ENCODE measurements around the gene DAB1. TPM values are rescaled to one million over a fixed set of nuclear protein-coding genes. Genes with fewer than 3 reads are reported as not detected.

The DAB1 gene
- total RNA-seq, 4 donors from 2014 or later, result 0.48 to 1.2 TPM; not detected in 2

DNA sequence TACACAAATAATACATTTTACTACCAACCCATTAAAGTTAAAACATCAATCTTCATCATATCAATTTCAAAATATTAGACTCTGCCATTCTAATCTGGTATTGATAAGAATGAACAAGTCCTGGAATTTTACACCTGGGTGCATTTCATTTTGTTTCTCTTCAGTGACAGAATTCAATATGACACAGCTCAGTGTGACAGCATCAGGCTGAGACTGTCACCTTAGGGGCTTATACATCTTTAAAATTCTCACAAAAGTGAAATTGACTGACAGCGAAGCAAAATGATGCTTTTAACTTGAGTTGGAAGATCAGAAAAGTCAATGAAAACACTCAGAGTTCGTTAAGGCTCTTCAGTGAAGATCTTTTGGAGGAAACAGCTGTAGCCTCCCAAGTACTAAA is 213.0 kb downstream of the DAB1 start:
- Histone ChIP-seq H3K4me3 (no peak overlapping the region), H3K4me1 (no peaks in the 10 kb centered on the region), H3K36me3 (no peaks in the 10 kb centered on the region), H3K27ac (no peak overlapping the region), H3K9me3 (no peaks in the 10 kb centered on the region), H3K27me3 (no peaks in the 10 kb centered on the region)
- TF ChIP-seq POLR2AphosphoS5 (IDR thresholded peaks at IDR 0.05) (no peak), EP300 (IDR thresholded peaks at IDR 0.05; ENCODE audit: low read depth) (no peak), POLR2A (IDR thresholded peaks at IDR 0.05) (no peak)
- TF ChIP-seq, protein P1, sequence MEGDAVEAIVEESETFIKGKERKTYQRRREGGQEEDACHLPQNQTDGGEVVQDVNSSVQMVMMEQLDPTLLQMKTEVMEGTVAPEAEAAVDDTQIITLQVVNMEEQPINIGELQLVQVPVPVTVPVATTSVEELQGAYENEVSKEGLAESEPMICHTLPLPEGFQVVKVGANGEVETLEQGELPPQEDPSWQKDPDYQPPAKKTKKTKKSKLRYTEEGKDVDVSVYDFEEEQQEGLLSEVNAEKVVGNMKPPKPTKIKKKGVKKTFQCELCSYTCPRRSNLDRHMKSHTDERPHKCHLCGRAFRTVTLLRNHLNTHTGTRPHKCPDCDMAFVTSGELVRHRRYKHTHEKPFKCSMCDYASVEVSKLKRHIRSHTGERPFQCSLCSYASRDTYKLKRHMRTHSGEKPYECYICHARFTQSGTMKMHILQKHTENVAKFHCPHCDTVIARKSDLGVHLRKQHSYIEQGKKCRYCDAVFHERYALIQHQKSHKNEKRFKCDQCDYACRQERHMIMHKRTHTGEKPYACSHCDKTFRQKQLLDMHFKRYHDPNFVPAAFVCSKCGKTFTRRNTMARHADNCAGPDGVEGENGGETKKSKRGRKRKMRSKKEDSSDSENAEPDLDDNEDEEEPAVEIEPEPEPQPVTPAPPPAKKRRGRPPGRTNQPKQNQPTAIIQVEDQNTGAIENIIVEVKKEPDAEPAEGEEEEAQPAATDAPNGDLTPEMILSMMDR (IDR thresholded peaks at IDR 0.05), result no peak
- no peak for DNase-seq
- 70 to 78% methylated on average over 2 of the region's 2 CpGs for WGBS, 2 donors (ENCODE audit: low coverage in 1 of 2)
- intact Hi-C loops (cut with DNase I; ENCODE audit: low total_unique reads), result no loop called here
- in situ Hi-C loops (cut with MboI; ENCODE audit: low pct_ligation_motif_present in 1 of 4, low pct_unique_long_range_greater_than_20kb in 1 of 4, low sequenced_read_pairs in 3 of 4), result no loop called here

DNA sequence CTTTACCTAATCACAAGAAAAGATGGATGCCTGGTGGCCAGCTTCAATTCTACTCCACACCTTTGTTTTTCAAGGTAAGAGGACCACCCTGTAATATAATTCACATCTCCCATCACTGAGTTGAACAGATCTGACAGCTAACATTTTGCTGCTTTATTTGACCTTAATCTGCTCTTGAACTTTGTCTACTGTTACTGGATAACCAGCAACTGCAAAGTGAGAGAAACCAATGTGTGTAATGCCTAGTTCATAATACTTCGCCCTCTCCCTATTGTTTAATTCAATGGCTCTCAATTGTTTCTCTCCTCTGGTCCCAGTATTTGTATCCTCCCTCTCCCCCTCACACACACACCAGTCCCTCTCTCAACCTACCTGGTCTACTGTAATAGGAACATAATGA is 214.4 kb downstream of the DAB1 start:
- in situ Hi-C loops (cut with MboI; ENCODE audit: low pct_ligation_motif_present in 1 of 4, low pct_unique_long_range_greater_than_20kb in 1 of 4, low sequenced_read_pairs in 3 of 4), result no loop called here
- H3K4me1 ChIP-seq, result no peaks in the 10 kb centered on the region
- H3K36me3 ChIP-seq, result no peaks in the 10 kb centered on the region
- no peak overlapping the region for H3K27ac ChIP-seq
- no peak for DNase-seq
- TF ChIP-seq POLR2A (IDR thresholded peaks at IDR 0.05) (no peak), EP300 (IDR thresholded peaks at IDR 0.05; ENCODE audit: low read depth) (no peak), POLR2AphosphoS5 (IDR thresholded peaks at IDR 0.05) (no peak)
- TF ChIP-seq, protein P1 (IDR thresholded peaks at IDR 0.05), result no peak
- 82 to 90% methylated on average over 1 of the region's 1 CpG for WGBS, 2 donors (ENCODE audit: low coverage in 1 of 2)
- no peaks in the 10 kb centered on the region for H3K27me3 ChIP-seq
- H3K9me3 ChIP-seq, result no peaks in the 10 kb centered on the region
- intact Hi-C loops (cut with DNase I; ENCODE audit: low total_unique reads), result no loop called here
- no peak overlapping the region for H3K4me3 ChIP-seq

DNA sequence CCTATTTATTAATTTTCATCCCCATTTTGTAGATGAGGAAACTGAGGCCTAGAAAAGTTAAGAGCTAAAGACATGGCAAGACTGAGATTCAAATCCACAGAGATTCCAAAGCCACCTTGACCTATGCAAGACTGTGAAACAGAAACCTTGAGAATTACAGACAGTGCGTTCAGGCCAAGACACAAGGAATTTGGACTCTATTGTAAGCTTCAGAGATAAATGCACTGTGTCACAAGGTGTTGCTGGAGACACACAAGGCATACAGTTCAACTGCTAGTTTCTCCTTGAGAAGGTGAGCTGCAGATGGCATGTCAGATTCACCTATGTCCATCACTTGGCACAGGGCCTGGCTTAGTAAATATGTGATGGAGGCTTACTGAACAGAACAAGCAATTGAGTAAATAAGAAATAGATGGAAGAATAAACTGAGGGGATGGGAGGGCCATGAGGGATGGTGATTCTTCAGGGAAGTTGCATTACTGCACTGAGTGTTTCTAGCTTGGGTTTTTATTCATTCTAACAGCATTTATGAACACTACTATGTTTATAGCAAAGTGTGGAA is 215.0 kb downstream of the DAB1 start:
- in situ Hi-C loops (cut with MboI; ENCODE audit: low pct_ligation_motif_present in 1 of 4, low pct_unique_long_range_greater_than_20kb in 1 of 4, low sequenced_read_pairs in 3 of 4), result no loop called here
- Histone ChIP-seq H3K4me1 (no peaks in the 10 kb centered on the region), H3K36me3 (no peaks in the 10 kb centered on the region), H3K27ac (no peak overlapping the region), H3K4me3 (no peak overlapping the region), H3K9me3 (no peaks in the 10 kb centered on the region), H3K27me3 (no peaks in the 10 kb centered on the region)
- intact Hi-C loops (cut with DNase I; ENCODE audit: low total_unique reads), result no loop called here
- TF ChIP-seq POLR2AphosphoS5 (IDR thresholded peaks at IDR 0.05), result no peak
- DNase-seq, result no peak
- 40 to 76% methylated on average over 1 of the region's 1 CpG for WGBS, 2 donors (ENCODE audit: low coverage in 1 of 2)

DNA sequence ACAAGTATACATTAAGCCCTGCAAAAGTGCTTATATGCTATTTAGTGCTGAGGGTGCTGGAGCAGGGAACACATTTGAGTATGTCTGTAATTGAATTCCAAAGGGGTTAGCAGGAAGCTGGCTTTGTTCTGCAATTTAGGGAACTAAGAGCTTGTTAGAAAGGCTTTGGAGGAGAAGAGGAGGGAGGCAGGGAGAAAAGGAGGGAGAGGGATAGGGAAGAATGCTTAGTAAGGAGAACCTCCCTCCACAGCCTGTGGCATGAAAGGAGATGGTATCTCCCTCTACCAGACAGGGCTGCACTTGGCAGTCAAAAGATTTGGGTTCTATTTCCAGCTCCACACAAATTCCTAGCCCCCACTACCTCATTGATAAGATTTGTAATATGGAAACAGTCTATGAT is 217.8 kb downstream of the DAB1 start:
- intact Hi-C loops (cut with DNase I; ENCODE audit: low total_unique reads) (no loop called here), in situ Hi-C loops (cut with MboI; ENCODE audit: low pct_ligation_motif_present in 1 of 4, low pct_unique_long_range_greater_than_20kb in 1 of 4, low sequenced_read_pairs in 3 of 4) (no loop called here)
- no peaks in the 10 kb centered on the region for H3K36me3 ChIP-seq
- no peaks in the 10 kb centered on the region for H3K4me1 ChIP-seq
- no peak overlapping the region for H3K4me3 ChIP-seq
- no peak overlapping the region for H3K27ac ChIP-seq
- no peaks in the 10 kb centered on the region for H3K9me3 ChIP-seq
- no peaks in the 10 kb centered on the region for H3K27me3 ChIP-seq
- TF ChIP-seq EP300 (IDR thresholded peaks at IDR 0.05; ENCODE audit: low read depth), result no peak
- TF ChIP-seq POLR2A (IDR thresholded peaks at IDR 0.05), result no peak
- TF ChIP-seq, protein P1 (IDR thresholded peaks at IDR 0.05), result no peak
- no peak for TF ChIP-seq POLR2AphosphoS5 (IDR thresholded peaks at IDR 0.05)
- no peak for DNase-seq

Measured in transverse colon (tissue), 4 donors.